ENCODE measurements around the gene SPTAN1. TPM values are rescaled to one million over a fixed set of nuclear protein-coding genes. Genes with fewer than 3 reads are reported as not detected.

The SPTAN1 gene
- polyA plus RNA-seq, 4 donors = 98.1 to 243 (median 152) TPM

- H3K4me3 ChIP-seq (ENCODE audit: low read depth in 1 of 3, low read length in 3 of 3) = no peak overlapping the region
- 88 to 98% (median 96%) methylated on average over 6 of the region's 6 CpGs for WGBS, 3 donors
- H3K9me3 ChIP-seq (ENCODE audit: control insufficient read depth in 2 of 2, insufficient read depth in 1 of 2, low read depth in 1 of 2, low read length in 1 of 2) = no peaks in the 10 kb centered on the region
- DNase-seq (no peak), FAIRE-seq (no peak)
- H3K36me3 ChIP-seq (ENCODE audit: control insufficient read depth in 3 of 3, insufficient read depth in 2 of 3, low read depth in 1 of 3, low read length in 3 of 3) = peaks cover 10 to 65% (median 19%) of the 10 kb centered on the region in 3 donors
- H3K27me3 ChIP-seq (ENCODE audit: control insufficient read depth in 3 of 3, insufficient read depth in 3 of 3, low read length in 3 of 3) = no peaks in the 10 kb centered on the region
- no peak overlapping the region for H3K27ac ChIP-seq (ENCODE audit: low read depth in 1 of 3, low read length in 2 of 3)
- no peaks in the 10 kb centered on the region for H3K4me1 ChIP-seq (ENCODE audit: control insufficient read depth in 3 of 3, insufficient read depth in 2 of 3, low read depth in 1 of 3, low read length in 2 of 3)
Observed at GRCh38 chr9:128521956-128522355, 30.4 kb upstream of the SPTAN1 start.

- WGBS, 3 donors = 56 to 62% (median 61%) methylated on average over 13 of the region's 13 CpGs
- FAIRE-seq (no peak), DNase-seq (peak in 1 of 2 donors; percentile 16)
- peak overlapping the region in 1 of 3 donors; percentile 11 for H3K27ac ChIP-seq (ENCODE audit: low read depth in 1 of 3, low read length in 2 of 3)
- no peaks in the 10 kb centered on the region for H3K9me3 ChIP-seq (ENCODE audit: control insufficient read depth in 2 of 2, insufficient read depth in 1 of 2, low read depth in 1 of 2, low read length in 1 of 2)
- H3K4me3 ChIP-seq (ENCODE audit: low read depth in 1 of 3, low read length in 3 of 3) = no peak overlapping the region
- no peaks in the 10 kb centered on the region for H3K27me3 ChIP-seq (ENCODE audit: control insufficient read depth in 3 of 3, insufficient read depth in 3 of 3, low read length in 3 of 3)
- H3K36me3 ChIP-seq (ENCODE audit: control insufficient read depth in 3 of 3, insufficient read depth in 2 of 3, low read depth in 1 of 3, low read length in 3 of 3) = peaks cover 13 to 67% (median 22%) of the 10 kb centered on the region in 3 donors
- H3K4me1 ChIP-seq (ENCODE audit: control insufficient read depth in 3 of 3, insufficient read depth in 2 of 3, low read depth in 1 of 3, low read length in 2 of 3) = no peaks in the 10 kb centered on the region
Observed at GRCh38 chr9:128523199-128523925, 29.0 kb upstream of the SPTAN1 start.

GRCh38 chr9:128526720-128527119, 25.7 kb upstream of the SPTAN1 start:
- Histone ChIP-seq H3K27me3 (ENCODE audit: control insufficient read depth in 3 of 3, insufficient read depth in 3 of 3, low read length in 3 of 3) (no peaks in the 10 kb centered on the region), H3K4me3 (ENCODE audit: low read depth in 1 of 3, low read length in 3 of 3) (no peak overlapping the region), H3K27ac (ENCODE audit: low read depth in 1 of 3, low read length in 2 of 3) (no peak overlapping the region), H3K36me3 (ENCODE audit: control insufficient read depth in 3 of 3, insufficient read depth in 2 of 3, low read depth in 1 of 3, low read length in 3 of 3) (peaks cover 15 to 77% (median 27%) of the 10 kb centered on the region in 3 donors), H3K9me3 (ENCODE audit: control insufficient read depth in 2 of 2, insufficient read depth in 1 of 2, low read depth in 1 of 2, low read length in 1 of 2) (no peaks in the 10 kb centered on the region), H3K4me1 (ENCODE audit: control insufficient read depth in 3 of 3, insufficient read depth in 2 of 3, low read depth in 1 of 3, low read length in 2 of 3) (no peaks in the 10 kb centered on the region)
- DNase-seq (no peak), FAIRE-seq (no peak)
- 66 to 88% (median 87%) methylated on average over 2 of the region's 2 CpGs for WGBS, 3 donors

- H3K9me3 ChIP-seq (ENCODE audit: control insufficient read depth in 2 of 2, insufficient read depth in 1 of 2, low read depth in 1 of 2, low read length in 1 of 2) = no peaks in the 10 kb centered on the region
- H3K27me3 ChIP-seq (ENCODE audit: control insufficient read depth in 3 of 3, insufficient read depth in 3 of 3, low read length in 3 of 3) = no peaks in the 10 kb centered on the region
- H3K27ac ChIP-seq (ENCODE audit: low read depth in 1 of 3, low read length in 2 of 3) = no peak overlapping the region
- H3K36me3 ChIP-seq (ENCODE audit: control insufficient read depth in 3 of 3, insufficient read depth in 2 of 3, low read depth in 1 of 3, low read length in 3 of 3) = peaks cover 15 to 77% (median 26%) of the 10 kb centered on the region in 3 donors
- no peak overlapping the region for H3K4me3 ChIP-seq (ENCODE audit: low read depth in 1 of 3, low read length in 3 of 3)
- 91 to 93% (median 92%) methylated on average over 15 of the region's 15 CpGs for WGBS, 3 donors
- no peaks in the 10 kb centered on the region for H3K4me1 ChIP-seq (ENCODE audit: control insufficient read depth in 3 of 3, insufficient read depth in 2 of 3, low read depth in 1 of 3, low read length in 2 of 3)
- DNase-seq (no peak), FAIRE-seq (no peak)
Observed at GRCh38 chr9:128528445-128529160, 23.8 kb upstream of the SPTAN1 start.

- no peaks in the 10 kb centered on the region for H3K27me3 ChIP-seq (ENCODE audit: control insufficient read depth in 3 of 3, insufficient read depth in 3 of 3, low read length in 3 of 3)
- WGBS, 3 donors = 81 to 96% (median 90%) methylated on average over 4 of the region's 4 CpGs
- no peak overlapping the region for H3K27ac ChIP-seq (ENCODE audit: low read depth in 1 of 3, low read length in 2 of 3)
- H3K4me3 ChIP-seq (ENCODE audit: low read depth in 1 of 3, low read length in 3 of 3) = no peak overlapping the region
- no peaks in the 10 kb centered on the region for H3K4me1 ChIP-seq (ENCODE audit: control insufficient read depth in 3 of 3, insufficient read depth in 2 of 3, low read depth in 1 of 3, low read length in 2 of 3)
- H3K36me3 ChIP-seq (ENCODE audit: control insufficient read depth in 3 of 3, insufficient read depth in 2 of 3, low read depth in 1 of 3, low read length in 3 of 3) = peaks cover 20 to 75% (median 26%) of the 10 kb centered on the region in 3 donors
- no peaks in the 10 kb centered on the region for H3K9me3 ChIP-seq (ENCODE audit: control insufficient read depth in 2 of 2, insufficient read depth in 1 of 2, low read depth in 1 of 2, low read length in 1 of 2)
- DNase-seq = no peak
- no peak for FAIRE-seq
Observed at GRCh38 chr9:128529191-128529590, 23.2 kb upstream of the SPTAN1 start.

GRCh38 chr9:128532581-128532980, 19.8 kb upstream of the SPTAN1 start:
- FAIRE-seq (no peak), DNase-seq (no peak)
- Histone ChIP-seq H3K4me1 (ENCODE audit: control insufficient read depth in 3 of 3, insufficient read depth in 2 of 3, low read depth in 1 of 3, low read length in 2 of 3) (no peaks in the 10 kb centered on the region), H3K36me3 (ENCODE audit: control insufficient read depth in 3 of 3, insufficient read depth in 2 of 3, low read depth in 1 of 3, low read length in 3 of 3) (peaks cover 9 to 66% (median 13%) of the 10 kb centered on the region in 3 donors), H3K4me3 (ENCODE audit: low read depth in 1 of 3, low read length in 3 of 3) (no peak overlapping the region), H3K27me3 (ENCODE audit: control insufficient read depth in 3 of 3, insufficient read depth in 3 of 3, low read length in 3 of 3) (no peaks in the 10 kb centered on the region), H3K9me3 (ENCODE audit: control insufficient read depth in 2 of 2, insufficient read depth in 1 of 2, low read depth in 1 of 2, low read length in 1 of 2) (no peaks in the 10 kb centered on the region), H3K27ac (ENCODE audit: low read depth in 1 of 3, low read length in 2 of 3) (no peak overlapping the region)
- 95 to 99% (median 98%) methylated on average over 4 of the region's 4 CpGs for WGBS, 3 donors

- 84 to 95% (median 87%) methylated on average over 3 of the region's 3 CpGs for WGBS, 3 donors
- DNase-seq = no peak
- H3K4me3 ChIP-seq (ENCODE audit: low read depth in 1 of 3, low read length in 3 of 3) = no peak overlapping the region
- H3K36me3 ChIP-seq (ENCODE audit: control insufficient read depth in 3 of 3, insufficient read depth in 2 of 3, low read depth in 1 of 3, low read length in 3 of 3) = peaks cover 12 to 44% (median 33%) of the 10 kb centered on the region in 3 donors
- H3K27ac ChIP-seq (ENCODE audit: low read depth in 1 of 3, low read length in 2 of 3) = no peak overlapping the region
- FAIRE-seq = no peak
- H3K9me3 ChIP-seq (ENCODE audit: control insufficient read depth in 2 of 2, insufficient read depth in 1 of 2, low read depth in 1 of 2, low read length in 1 of 2) = no peaks in the 10 kb centered on the region
- no peaks in the 10 kb centered on the region for H3K4me1 ChIP-seq (ENCODE audit: control insufficient read depth in 3 of 3, insufficient read depth in 2 of 3, low read depth in 1 of 3, low read length in 2 of 3)
- H3K27me3 ChIP-seq (ENCODE audit: control insufficient read depth in 3 of 3, insufficient read depth in 3 of 3, low read length in 3 of 3) = no peaks in the 10 kb centered on the region
Observed at GRCh38 chr9:128540634-128541360, 11.6 kb upstream of the SPTAN1 start.

- no peaks in the 10 kb centered on the region for H3K27me3 ChIP-seq (ENCODE audit: control insufficient read depth in 3 of 3, insufficient read depth in 3 of 3, low read length in 3 of 3)
- DNase-seq (no peak), FAIRE-seq (no peak)
- no peak overlapping the region for H3K4me3 ChIP-seq (ENCODE audit: low read depth in 1 of 3, low read length in 3 of 3)
- H3K36me3 ChIP-seq (ENCODE audit: control insufficient read depth in 3 of 3, insufficient read depth in 2 of 3, low read depth in 1 of 3, low read length in 3 of 3) = peaks cover 0 to 12% (median 2%) of the 10 kb centered on the region in 3 donors
- WGBS, 3 donors = 75 to 80% (median 80%) methylated on average over 3 of the region's 3 CpGs
- no peak overlapping the region for H3K27ac ChIP-seq (ENCODE audit: low read depth in 1 of 3, low read length in 2 of 3)
- no peaks in the 10 kb centered on the region for H3K9me3 ChIP-seq (ENCODE audit: control insufficient read depth in 2 of 2, insufficient read depth in 1 of 2, low read depth in 1 of 2, low read length in 1 of 2)
- peaks cover 0 to under 1% (median 0%) of the 10 kb centered on the region in 3 donors for H3K4me1 ChIP-seq (ENCODE audit: control insufficient read depth in 3 of 3, insufficient read depth in 2 of 3, low read depth in 1 of 3, low read length in 2 of 3)
Observed at GRCh38 chr9:128546504-128546903, 5.9 kb upstream of the SPTAN1 start.
